ENCODE results near the gene ACVR2B. TPM values are rescaled to one million over a fixed set of nuclear protein-coding genes. Genes with fewer than 3 reads are reported as not detected.
"Not testable (repeated sequence)": the region's sequence is repeated elsewhere in the genome, so short reads cannot be mapped to it uniquely, and the experiment has no call there.

Gene ACVR2B
- total RNA-seq, 4 donors from 2014 or later: 2.5 to 6.0 (median 3.8) TPM

GRCh38 chr3:38443205-38443604 is 10.5 kb upstream of the ACVR2B start:
- 64 to 71% methylated on average over 4 of the region's 4 CpGs for WGBS, 2 donors
- DNase-seq (ENCODE audit: low spot score in 2 of 2); H3K4me3 ChIP-seq (ENCODE audit: low read depth, poor library complexity, severe bottlenecking); intact Hi-C loops (cut with DNase I; ENCODE audit: low total_unique reads): not testable (repeated sequence)

- TF ChIP-seq POLR2A (IDR thresholded peaks at IDR 0.05) (no peak), CTCF (IDR thresholded peaks at IDR 0.05) (no peak)
- 58 to 73% methylated on average over 2 of the region's 2 CpGs for WGBS, 2 donors
- no peak for DNase-seq (ENCODE audit: low spot score in 2 of 2)
- H3K4me3 ChIP-seq (ENCODE audit: low read depth, poor library complexity, severe bottlenecking): no peak overlapping the region
- intact Hi-C loops (cut with DNase I; ENCODE audit: low total_unique reads): no loop called here
Observed at GRCh38 chr3:38446085-38446686, 7.5 kb upstream of the ACVR2B start.

- DNase-seq (ENCODE audit: low spot score in 2 of 2): no peak
- no peak overlapping the region for H3K4me3 ChIP-seq (ENCODE audit: low read depth, poor library complexity, severe bottlenecking)
- TF ChIP-seq POLR2A (IDR thresholded peaks at IDR 0.05) (no peak), CTCF (IDR thresholded peaks at IDR 0.05) (no peak)
- intact Hi-C loops (cut with DNase I; ENCODE audit: low total_unique reads): no loop called here
Observed at GRCh38 chr3:38446812-38447211, 6.9 kb upstream of the ACVR2B start.

GRCh38 chr3:38450853-38451252 is 2.8 kb upstream of the ACVR2B start:
- DNase-seq (ENCODE audit: low spot score in 2 of 2): no peak
- 96 to 99% methylated on average over 3 of the region's 3 CpGs for WGBS, 2 donors
- intact Hi-C loops (cut with DNase I; ENCODE audit: low total_unique reads): no loop called here
- no peak for TF ChIP-seq CTCF (IDR thresholded peaks at IDR 0.05)
- no peak for TF ChIP-seq POLR2A (IDR thresholded peaks at IDR 0.05)
- no peak overlapping the region for H3K4me3 ChIP-seq (ENCODE audit: low read depth, poor library complexity, severe bottlenecking)

GRCh38 chr3:38453913-38454177 is 155 bp downstream of the ACVR2B start:
- peak overlapping the region; percentile 62 for H3K4me3 ChIP-seq (ENCODE audit: low read depth, poor library complexity, severe bottlenecking)
- no peak for DNase-seq (ENCODE audit: low spot score in 2 of 2)
- TF ChIP-seq CTCF (IDR thresholded peaks at IDR 0.05) (no peak), POLR2A (IDR thresholded peaks at IDR 0.05) (no peak)
- WGBS, 2 donors: 0% methylated on average over 1 of the region's 36 CpGs
- intact Hi-C loops (cut with DNase I; ENCODE audit: low total_unique reads): no loop called here

- peak overlapping the region; percentile 62 for H3K4me3 ChIP-seq (ENCODE audit: low read depth, poor library complexity, severe bottlenecking)
- TF ChIP-seq POLR2A (IDR thresholded peaks at IDR 0.05): no peak
- TF ChIP-seq CTCF (IDR thresholded peaks at IDR 0.05): no peak
- intact Hi-C loops (cut with DNase I; ENCODE audit: low total_unique reads): no loop called here
- 1 to 2% methylated on average over 32 to 64 of the region's 78 CpGs for WGBS, 2 donors
- peak in 1 of 2 donors; percentile 92 for DNase-seq (ENCODE audit: low spot score in 2 of 2)
Observed at GRCh38 chr3:38454178-38454883, 641 bp downstream of the ACVR2B start.
